ENCODE measurements around the gene ATP6V0E1.

ATP6V0E1 gene

GRCh38 chr5:173012882-173013281, 29.3 kb downstream of the ATP6V0E1 start:
- peak overlapping the region; percentile 88 for H3K27ac ChIP-seq
- TF ChIP-seq CTCF (IDR thresholded peaks at IDR 0.05): no peak

- H3K27ac ChIP-seq: no peak overlapping the region
- no peak for TF ChIP-seq CTCF (IDR thresholded peaks at IDR 0.05)
- TF ChIP-seq ZFX (IDR thresholded peaks at IDR 0.05; ENCODE audit: borderline replicate concordance): no peak
Observed at GRCh38 chr5:173014671-173015070, 31.1 kb downstream of the ATP6V0E1 start.

GRCh38 chr5:173015192-173015591, 31.6 kb downstream of the ATP6V0E1 start:
- H3K27ac ChIP-seq: peak overlapping the region; percentile 75
- TF ChIP-seq CTCF (IDR thresholded peaks at IDR 0.05) (no peak), ZFX (IDR thresholded peaks at IDR 0.05; ENCODE audit: borderline replicate concordance) (no peak)

- peak overlapping the region; percentile 75 for H3K27ac ChIP-seq
- no peak for TF ChIP-seq ZFX (IDR thresholded peaks at IDR 0.05; ENCODE audit: borderline replicate concordance)
- TF ChIP-seq CTCF (IDR thresholded peaks at IDR 0.05): no peak
Observed at GRCh38 chr5:173015598-173016455, 32.3 kb downstream of the ATP6V0E1 start.

- TF ChIP-seq CTCF (IDR thresholded peaks at IDR 0.05) (no peak), ZFX (IDR thresholded peaks at IDR 0.05; ENCODE audit: borderline replicate concordance) (no peak)
- peak overlapping the region; percentile 75 for H3K27ac ChIP-seq
Observed at GRCh38 chr5:173016598-173017046, 33.1 kb downstream of the ATP6V0E1 start.

- H3K27ac ChIP-seq: peak overlapping the region; percentile 75
Observed at GRCh38 chr5:173017087-173017486, 33.5 kb downstream of the ATP6V0E1 start.

GRCh38 chr5:173018358-173018757, 34.8 kb downstream of the ATP6V0E1 start:
- TF ChIP-seq ZFX (IDR thresholded peaks at IDR 0.05; ENCODE audit: borderline replicate concordance) (no peak), CTCF (IDR thresholded peaks at IDR 0.05) (no peak)
- H3K27ac ChIP-seq: no peak overlapping the region
